ENCODE measurements around the gene SDHAF2. TPM values are rescaled to one million over a fixed set of nuclear protein-coding genes. Genes with fewer than 3 reads are reported as not detected.

SDHAF2 gene
- total and polyA plus RNA-seq, 2 of the 13 experiments (the other 11 are each of a cell fraction or from before 2014, with no cell fraction given): 44.2 to 70.4 TPM

DNA sequence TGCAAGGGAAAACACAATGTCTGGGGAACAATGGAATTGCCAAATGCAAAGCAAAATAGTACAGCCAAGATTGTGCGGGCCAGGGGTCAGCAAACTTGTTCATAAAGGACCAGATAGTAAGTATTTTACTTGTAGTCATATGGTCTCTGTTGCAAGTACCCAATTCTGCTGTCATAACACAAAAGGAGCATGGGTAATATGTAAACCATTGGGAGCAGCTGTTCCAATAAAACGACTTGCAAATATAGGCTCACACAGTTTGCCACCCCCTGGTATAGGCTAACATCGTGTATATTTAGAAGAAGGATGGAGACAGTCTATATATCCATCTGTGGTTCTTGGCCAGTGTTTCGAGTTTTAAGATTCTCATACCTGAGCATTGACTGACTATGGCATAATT lies 15.6 kb downstream of the SDHAF2 start:
- H3K27me3 ChIP-seq (ENCODE audit: control insufficient read depth in 1 of 2, insufficient read depth in 2 of 2, low read length in 2 of 2): no peaks in the 10 kb centered on the region
- H3K9ac ChIP-seq (ENCODE audit: insufficient read depth, low read depth, low read length): no peak overlapping the region
- in situ Hi-C loops (cut with HindIII; ENCODE audit: extremely low pct_ligation_motif_present, low pct_unique_long_range_greater_than_20kb) (no loop called here), intact Hi-C loops (cut with micrococcal nuclease; ENCODE audit: unreplicated experiment) (no loop called here)
- ChIA-PET POLR2A (interaction anchor here (1.2 to 1.9 kb wide), 3 partner anchors 10 to 71 kb away, joined by 3 to 17 read pairs (median 6); partner anchors contain the start of genes CPSF7 and SDHAF2), CTCF (ENCODE audit: low intra/inter-chr PET ratio, low total read pairs) (interaction anchor here (1.1 to 2.2 kb wide), 5 partner anchors 72 to 193 kb away, joined by 3 to 14 read pairs (median 6); no protein-coding TSS in a partner anchor)
- H3K27ac ChIP-seq (ENCODE audit: extremely low read length, insufficient read depth, low read length): no peak overlapping the region
- no peak overlapping the region for H3K4me2 ChIP-seq (ENCODE audit: low read depth, low read length)
- TF ChIP-seq ZNF569 (CRISPR knock-in tag; IDR thresholded peaks at IDR 0.05; ENCODE audit: borderline replicate concordance): no peak
- TF ChIP-seq SCMH1 (CRISPR knock-in tag; IDR thresholded peaks at IDR 0.05; ENCODE audit: borderline replicate concordance): no peak
- no peak for TF ChIP-seq ZNF570 (CRISPR knock-in tag; IDR thresholded peaks at IDR 0.05; ENCODE audit: borderline replicate concordance)
- no peak for TF ChIP-seq NFRKB (IDR thresholded peaks at IDR 0.05)
- no peak for TF ChIP-seq SMARCC2 (IDR thresholded peaks at IDR 0.05)
- TF ChIP-seq HOXA5 (CRISPR knock-in tag; IDR thresholded peaks at IDR 0.05): no peak
- TF ChIP-seq GLI4 (CRISPR knock-in tag; IDR thresholded peaks at IDR 0.05; ENCODE audit: borderline replicate concordance): no peak
- no peak for TF ChIP-seq ZNF589 (CRISPR knock-in tag; conservative IDR thresholded peaks at IDR 0.05)
- TF ChIP-seq TBX2 (CRISPR knock-in tag; IDR thresholded peaks at IDR 0.05; ENCODE audit: borderline replicate concordance): no peak
- TF ChIP-seq, protein P1, sequence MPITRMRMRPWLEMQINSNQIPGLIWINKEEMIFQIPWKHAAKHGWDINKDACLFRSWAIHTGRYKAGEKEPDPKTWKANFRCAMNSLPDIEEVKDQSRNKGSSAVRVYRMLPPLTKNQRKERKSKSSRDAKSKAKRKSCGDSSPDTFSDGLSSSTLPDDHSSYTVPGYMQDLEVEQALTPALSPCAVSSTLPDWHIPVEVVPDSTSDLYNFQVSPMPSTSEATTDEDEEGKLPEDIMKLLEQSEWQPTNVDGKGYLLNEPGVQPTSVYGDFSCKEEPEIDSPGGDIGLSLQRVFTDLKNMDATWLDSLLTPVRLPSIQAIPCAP (CRISPR knock-in tag; IDR thresholded peaks at IDR 0.05; ENCODE audit: low read depth): no peak
- TF ChIP-seq ZNF792 (CRISPR knock-in tag; IDR thresholded peaks at IDR 0.05): no peak
- TF ChIP-seq NFKB2 (CRISPR knock-in tag; IDR thresholded peaks at IDR 0.05; ENCODE audit: borderline replicate concordance): no peak
- TF ChIP-seq U2AF2 (IDR thresholded peaks at IDR 0.05; ENCODE audit: low read depth, low read length): no peak
- TF ChIP-seq TOPORS (CRISPR knock-in tag; IDR thresholded peaks at IDR 0.05): no peak
- TF ChIP-seq SETDB1 (CRISPR knock-in tag; IDR thresholded peaks at IDR 0.05; ENCODE audit: borderline replicate concordance): no peak
- TF ChIP-seq ZFP36L2 (CRISPR knock-in tag; IDR thresholded peaks at IDR 0.05): no peak
- FAIRE-seq: no peak
- WGBS (ENCODE audit: low lambda C conversion rate): 93% methylated on average over 4 of the region's 4 CpGs
- no peak overlapping the region for H2AFZ ChIP-seq (ENCODE audit: low read length)
- ATAC-seq: no peak
- H4K20me1 ChIP-seq (ENCODE audit: insufficient read depth, low read length): 0 out of 2 replicates have a peak, but pooled peaks cover 7% of the 10 kb centered on the region
- H3K9me3 ChIP-seq (ENCODE audit: low read length): no peaks in the 10 kb centered on the region
- peaks cover 18 to 47% of the 10 kb centered on the region in 2 experiments for H3K36me3 ChIP-seq (replicated peaks in 1 of 2; ENCODE audit: control insufficient read depth in 1 of 2, insufficient read depth in 2 of 2, low read length in 2 of 2)
- no TSS peak for BruUV-seq (replicated peaks)
- peaks cover 9% of the 10 kb centered on the region; the same call in 1 of the 2 replicates for H3K4me1 ChIP-seq (ENCODE audit: insufficient read depth, low read length)
- no peak for DNase-seq (ENCODE audit: low spot score)
- H3K4me3 ChIP-seq (replicated peaks in 1 of 3; ENCODE audit: insufficient read depth in 1 of 3, low read depth in 2 of 3, low read length in 3 of 3): no peak overlapping the region
- peaks cover 8% of the 10 kb centered on the region for H3K79me2 ChIP-seq (ENCODE audit: insufficient read depth, low read length)
